ENCODE results near the gene PNPLA1.

The PNPLA1 gene

DNA sequence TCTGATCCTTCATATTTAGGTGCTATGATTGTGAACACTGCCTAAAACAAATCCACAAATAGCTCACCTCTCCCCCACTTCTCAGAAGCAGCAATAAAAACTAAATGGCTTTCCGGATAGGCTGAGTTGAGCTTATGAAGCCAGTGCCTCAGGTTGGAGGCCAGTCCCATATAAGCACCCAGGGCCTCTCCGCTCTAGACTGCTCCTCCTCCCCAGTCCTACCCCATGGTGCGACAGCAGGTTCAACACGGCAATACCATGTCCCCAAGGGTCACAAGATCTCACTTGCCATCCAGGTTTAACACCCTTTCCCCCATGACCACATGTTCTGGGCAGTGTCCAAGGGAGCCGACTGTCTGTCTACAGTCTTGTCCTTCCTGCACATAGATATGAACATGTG lies 46.1 kb downstream of the PNPLA1 start:
- no peak for DNase-seq (ENCODE audit: low spot score)

DNA sequence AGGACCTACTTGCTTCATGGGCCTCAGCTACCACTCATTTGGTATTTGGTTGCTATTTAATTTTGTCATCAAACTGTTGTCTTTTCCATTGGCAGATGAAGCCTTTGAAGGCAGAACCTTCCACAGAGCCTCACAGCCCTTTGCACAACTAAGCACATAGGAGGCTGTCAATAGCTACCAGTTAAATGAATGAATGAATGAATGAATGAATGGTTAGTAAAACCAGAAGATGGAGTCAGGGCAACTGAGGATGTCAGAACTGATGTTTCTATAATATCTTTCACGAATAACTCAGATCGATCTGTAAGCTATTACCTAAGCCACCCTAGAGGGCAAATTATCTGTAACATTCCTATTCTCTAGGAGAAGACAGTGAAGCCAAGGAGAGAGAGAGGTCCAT lies 47.8 kb downstream of the PNPLA1 start:
- no peak for DNase-seq (ENCODE audit: low spot score)

DNA sequence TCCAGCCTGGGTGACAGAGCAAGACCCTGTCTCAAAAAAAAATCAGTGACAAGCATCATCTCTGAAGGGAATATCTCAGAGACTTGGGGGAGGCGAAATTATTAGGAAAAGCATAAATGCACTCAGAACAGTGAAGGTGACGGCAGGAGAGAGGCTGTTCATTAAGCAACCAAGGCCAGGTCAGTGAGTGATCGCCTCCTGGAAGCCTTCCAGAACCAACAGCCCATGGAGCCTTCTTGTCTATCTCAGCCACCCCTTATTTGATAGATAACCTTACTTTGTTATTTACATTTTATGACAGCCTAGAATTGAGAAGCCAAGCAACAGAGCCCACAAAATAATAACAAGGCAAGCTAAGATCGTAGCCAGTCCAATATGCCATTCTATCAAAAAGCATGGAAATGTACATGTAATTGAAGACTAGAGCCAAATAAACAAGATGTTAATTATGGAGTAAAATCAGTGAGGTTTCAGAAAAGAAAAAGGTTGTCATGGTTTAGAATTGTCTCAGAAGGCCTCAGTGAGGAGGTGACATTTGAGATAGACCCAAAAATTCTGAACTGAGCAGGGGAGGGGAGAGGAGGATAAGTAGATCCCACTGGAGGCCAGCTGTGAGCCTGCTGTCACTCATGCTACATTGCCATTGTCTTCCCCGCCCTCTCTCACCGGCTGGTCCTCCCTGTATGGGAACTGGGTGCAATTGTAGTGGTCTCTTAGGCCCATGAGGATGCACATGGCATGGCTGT lies 49.0 kb downstream of the PNPLA1 start:
- no peak for DNase-seq (ENCODE audit: low spot score)

DNA sequence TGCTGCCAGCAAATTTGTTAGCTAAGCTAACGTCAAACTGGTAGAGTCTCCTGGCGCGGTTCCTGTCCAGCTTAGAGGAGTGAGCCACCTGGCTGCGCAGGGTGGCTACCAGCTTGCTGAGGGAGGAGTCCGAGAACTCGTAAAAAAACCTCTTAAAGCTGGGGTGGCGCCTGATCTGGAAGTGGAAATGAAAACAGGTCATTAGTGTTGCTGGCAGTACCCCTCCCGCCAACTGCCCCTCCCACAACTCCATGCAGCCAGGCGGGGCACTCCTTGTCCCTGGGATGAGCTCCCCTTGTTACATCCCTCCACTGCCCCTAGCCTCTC lies 49.5 kb downstream of the PNPLA1 start:
- no peak for DNase-seq (ENCODE audit: low spot score)

DNA sequence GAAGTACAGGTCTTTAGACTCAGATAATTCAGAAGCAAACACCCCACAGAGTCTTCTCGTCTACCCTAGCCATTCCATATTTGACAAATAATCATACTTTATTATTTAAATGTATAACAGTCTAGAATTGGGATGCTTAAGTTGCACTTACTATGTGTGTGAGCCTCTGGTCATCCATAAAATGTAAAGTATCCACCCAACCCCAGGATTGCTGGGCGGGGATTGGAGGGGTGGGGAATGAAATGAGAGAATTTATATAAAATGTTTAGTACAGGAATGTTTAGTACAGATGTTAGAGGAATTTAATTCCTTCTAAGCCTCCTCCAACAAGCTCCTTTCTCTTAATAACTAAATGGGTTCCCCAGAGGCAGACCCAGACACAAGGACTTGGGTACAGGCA lies 50.0 kb downstream of the PNPLA1 start:
- no peak for DNase-seq (ENCODE audit: low spot score)

DNA sequence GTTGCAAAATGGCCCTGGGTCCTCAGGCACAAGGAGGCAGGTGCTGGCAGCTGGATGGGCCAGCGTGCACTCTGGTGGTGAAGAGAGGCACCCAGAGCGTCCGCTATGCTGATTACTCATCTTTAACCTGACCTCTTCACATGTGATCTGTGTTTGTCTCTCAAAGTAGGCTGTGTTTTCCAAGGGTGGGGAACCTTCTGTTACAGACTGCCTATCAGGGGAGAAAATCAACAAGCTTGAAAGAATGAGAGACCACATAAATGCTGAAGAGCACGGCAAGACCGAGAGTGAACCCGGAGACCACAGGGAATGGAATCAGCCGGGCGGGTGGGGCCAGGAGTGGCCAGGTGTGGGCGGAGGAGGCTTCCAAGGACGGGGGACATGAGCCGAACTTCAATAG lies 50.6 kb downstream of the PNPLA1 start:
- DNase-seq (ENCODE audit: low spot score) = no peak

DNA sequence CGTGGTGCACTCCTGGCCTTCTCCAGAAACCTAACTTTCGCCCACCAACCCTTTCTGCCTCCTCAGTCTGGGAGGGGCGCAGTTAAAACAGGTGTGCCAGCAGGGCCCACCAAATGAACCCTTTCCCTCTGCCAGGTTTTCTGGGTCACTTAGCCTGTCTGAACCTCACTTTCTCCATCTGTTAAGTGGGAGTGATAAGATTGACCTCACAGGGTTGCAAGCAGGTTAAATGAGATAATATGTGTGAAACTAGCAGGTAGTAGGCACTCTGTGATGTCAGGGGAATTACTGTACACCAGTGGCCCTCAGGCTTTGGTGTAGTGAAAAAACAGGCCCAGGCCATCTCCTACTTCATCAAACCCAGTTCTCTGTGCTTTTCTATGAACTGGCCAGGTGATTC lies 52.7 kb downstream of the PNPLA1 start:
- DNase-seq (ENCODE audit: low spot score) = no peak

DNA sequence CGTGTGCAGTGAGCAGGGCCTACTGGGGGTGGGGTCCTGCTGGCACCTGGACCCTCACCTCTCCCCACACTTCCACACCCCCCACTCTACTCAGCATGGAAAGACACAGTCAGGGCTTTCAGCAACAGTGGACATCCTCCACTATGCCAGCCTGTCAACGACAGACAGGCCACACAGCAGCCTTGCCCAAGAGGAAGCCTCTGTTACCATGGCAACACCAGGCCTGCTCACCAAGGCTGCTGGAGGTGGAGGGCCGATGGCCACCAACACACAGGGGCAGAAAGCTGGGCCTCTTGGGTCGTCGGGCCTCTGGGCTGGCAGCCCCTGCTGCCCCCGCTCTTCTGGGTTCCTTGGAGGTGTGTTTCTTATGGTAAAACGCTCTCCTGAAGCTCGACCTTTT lies 53.2 kb downstream of the PNPLA1 start:
- DNase-seq (ENCODE audit: low spot score) = no peak

DNA sequence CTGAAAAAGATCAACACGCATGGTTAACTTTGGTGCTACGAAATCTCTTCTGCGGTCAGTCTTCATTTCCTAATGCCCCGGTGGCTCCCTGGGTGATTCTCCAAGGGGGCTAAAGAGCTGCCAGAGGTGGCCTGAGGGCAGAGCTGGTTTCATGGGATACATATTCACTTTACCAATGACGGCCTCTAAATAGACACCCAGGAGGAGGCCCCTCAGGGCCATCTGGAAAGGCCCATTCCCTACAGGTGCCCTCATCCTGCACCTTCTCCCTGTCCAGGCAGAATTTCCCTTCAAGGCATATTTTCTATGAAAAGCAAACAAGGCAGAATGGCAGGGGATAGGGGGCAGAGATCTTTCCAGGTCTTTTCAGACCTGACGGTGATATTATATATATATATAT lies 54.3 kb downstream of the PNPLA1 start:
- no peak for DNase-seq (ENCODE audit: low spot score)

DNA sequence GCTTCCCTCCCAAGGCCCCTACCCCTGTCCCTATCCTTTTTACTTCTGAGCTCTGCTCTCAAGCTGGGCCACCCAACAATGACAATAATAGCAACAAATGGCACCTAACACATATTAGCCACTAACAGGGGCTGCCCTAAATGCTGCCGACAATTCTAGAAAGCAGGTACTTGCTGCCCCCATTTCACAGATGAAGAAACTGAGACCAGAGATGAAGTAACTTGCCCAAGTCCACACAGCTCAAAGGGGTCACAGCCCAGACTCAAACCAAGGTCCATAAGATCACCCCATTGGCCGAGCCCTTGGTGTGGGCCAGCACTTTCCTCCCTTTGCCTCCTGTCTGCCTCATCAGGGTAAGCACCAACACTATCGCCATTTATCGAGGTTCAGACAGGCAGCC lies 54.9 kb downstream of the PNPLA1 start:
- DNase-seq (ENCODE audit: low spot score) = no peak

DNA sequence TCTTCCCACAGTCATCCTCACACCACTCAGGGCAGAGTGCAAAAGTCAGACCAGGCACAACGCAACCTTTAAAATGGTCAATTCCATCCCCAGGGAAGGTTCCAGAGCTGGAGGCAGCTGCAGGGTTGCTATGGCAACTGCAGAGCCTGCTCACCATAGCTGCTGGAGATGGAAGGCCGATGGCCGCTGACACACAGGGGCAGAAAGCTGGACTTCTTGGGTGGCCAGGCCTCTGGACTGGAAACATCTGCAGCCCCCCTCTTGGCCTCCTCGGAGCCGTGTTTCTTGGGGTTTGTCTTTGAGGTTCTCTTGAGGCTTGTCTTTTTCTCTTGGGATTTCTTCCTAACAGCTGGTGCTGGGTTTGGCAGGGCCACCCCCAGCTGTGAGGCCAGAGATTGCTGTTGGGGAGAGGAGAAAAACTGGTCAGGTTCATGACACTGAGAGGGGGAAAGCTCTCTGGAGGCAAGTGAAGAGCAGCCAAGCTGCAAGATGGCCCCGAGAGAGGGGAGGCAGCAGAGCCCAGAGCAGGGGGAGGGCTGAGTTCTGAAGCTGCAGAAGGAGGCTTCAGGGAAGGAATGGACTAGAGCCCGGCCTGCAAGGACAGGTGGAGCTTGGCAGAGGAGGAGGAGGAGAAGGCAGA lies 56.6 kb downstream of the PNPLA1 start:
- peak; percentile 19 for DNase-seq (ENCODE audit: low spot score)

DNA sequence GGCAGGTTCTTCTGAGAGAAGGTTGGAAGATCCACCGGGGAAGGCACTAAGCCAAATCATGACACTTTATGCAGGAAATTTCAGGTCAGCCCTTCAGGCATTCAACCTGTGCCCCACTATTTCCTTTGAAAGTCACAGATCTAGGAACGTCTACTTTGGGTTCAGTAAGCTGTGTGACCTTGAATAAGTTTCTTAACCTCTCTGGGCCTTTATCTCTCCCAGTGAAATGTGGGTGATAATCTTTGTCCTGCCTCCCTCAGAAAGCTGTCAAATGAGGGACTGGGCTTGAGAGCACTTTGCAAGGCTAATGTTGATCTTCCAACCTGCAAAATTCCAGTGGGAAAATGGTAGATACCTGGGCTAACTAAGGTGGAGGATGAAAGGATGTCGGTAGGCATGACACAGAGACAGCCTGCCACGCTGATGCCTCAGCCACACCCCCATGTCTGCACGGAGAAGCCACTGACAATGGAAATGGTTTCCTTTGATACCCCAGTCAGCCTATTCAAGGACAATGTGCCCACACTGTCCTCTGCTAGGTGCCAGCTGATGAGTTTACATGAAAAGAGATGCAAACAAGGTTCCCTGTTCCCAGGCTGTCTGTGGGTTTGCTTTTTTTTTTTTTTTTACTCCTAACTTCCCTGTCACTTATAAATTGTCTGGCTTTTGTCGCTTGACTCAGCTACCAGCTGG lies 57.5 kb downstream of the PNPLA1 start:
- DNase-seq (ENCODE audit: low spot score) = no peak

DNA sequence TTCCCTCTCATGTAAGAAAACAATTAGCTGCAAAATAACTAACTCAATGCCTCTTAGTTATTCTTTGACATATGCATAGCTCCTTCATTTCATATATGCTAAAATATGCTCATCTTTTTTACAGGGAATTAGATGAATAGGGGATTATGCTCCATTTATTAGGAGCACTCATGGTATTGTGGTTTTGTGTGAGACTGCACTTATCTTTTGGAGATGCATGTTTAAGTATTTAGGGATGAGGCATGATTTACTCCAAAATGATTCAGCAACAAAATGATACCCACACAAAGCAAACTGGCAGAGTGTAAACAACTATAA lies 58.0 kb downstream of the PNPLA1 start:
- no peak for DNase-seq (ENCODE audit: low spot score)

DNA sequence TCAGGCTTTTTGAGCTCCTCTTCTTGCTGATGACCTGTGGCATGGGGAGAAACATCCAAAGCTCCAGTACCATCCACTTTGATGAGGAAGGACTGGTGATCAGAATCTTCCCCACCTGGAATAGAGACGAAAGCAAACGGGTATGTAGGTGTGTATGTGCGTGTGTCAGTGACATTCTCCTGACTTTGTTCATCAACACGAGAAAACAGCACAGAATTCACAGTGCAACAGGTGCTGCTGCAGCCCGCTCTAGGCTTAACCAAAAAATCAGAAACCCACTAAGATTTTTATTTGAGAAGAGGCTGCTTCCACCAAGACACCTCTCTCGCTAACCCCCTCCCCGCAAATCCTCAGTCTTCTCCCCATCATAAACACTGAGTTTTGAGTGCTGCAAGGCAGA lies 58.7 kb downstream of the PNPLA1 start:
- DNase-seq (ENCODE audit: low spot score) = no peak

DNA sequence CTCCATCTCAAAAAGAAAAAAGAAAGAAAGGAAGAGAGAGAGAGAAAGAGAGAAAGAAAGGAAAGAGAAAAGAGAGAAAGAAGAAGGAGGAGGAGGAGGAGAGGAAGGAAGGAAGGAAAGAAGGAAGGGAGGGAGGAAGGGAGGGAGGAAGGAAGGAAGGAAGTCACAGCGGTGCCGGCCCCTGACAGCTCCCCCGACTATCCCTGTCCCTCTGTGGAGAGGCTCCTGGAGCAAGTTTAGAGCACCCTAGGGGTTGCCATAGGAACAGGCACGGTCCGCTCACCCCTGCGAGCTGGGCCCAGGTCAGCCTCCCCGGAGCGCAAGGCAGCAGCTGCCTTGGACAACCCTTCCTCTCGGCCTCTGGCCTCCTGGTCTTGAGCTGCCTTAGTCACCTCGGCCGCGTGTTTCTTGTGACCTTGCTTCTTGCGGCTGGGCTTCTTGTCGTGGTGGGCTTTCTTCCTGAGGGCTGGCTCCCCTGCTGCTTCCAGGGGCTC lies 60.0 kb downstream of the PNPLA1 start:
- no peak for DNase-seq (ENCODE audit: low spot score)

DNA sequence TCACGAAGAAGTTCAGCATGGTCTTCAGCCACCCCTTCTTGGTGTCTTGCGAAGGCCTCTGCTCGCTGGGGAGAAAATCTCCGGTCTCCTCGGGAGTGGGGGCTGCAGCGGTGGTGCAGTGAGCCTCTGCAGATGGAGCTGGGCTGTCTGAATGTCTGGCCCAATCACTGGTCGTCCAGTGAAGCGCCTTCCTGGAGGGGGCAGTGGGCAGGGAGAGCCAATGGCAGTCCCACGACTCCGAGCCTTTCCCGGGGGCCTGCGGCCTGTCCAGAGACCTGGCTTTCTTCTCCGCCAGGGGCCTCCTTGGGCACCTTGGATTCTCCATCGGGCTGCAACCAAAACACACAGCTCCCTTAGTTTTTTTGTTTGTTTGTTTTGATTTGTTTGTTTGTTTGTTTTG lies 60.5 kb downstream of the PNPLA1 start:
- DNase-seq (ENCODE audit: low spot score) = no peak

DNA sequence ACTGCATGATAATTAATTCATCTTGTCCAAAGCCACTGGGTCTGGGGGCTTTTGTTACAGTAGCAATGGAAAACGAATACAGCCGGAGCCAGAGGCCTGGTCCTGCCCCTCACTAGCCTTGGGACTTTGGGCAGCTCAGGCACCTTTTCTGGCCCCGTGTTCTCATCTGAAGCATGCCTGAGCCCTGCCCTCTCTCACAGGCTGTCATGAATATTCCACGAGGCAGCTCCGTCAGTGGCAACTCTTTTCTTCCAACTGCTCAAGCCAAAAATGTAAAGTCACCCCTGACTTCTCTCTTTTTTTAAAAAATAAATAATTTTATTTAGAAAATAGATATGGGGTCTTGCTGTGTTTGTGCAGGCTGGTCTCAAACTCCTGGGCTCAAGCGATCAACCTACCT lies 61.5 kb downstream of the PNPLA1 start:
- DNase-seq (ENCODE audit: low spot score) = no peak

DNA sequence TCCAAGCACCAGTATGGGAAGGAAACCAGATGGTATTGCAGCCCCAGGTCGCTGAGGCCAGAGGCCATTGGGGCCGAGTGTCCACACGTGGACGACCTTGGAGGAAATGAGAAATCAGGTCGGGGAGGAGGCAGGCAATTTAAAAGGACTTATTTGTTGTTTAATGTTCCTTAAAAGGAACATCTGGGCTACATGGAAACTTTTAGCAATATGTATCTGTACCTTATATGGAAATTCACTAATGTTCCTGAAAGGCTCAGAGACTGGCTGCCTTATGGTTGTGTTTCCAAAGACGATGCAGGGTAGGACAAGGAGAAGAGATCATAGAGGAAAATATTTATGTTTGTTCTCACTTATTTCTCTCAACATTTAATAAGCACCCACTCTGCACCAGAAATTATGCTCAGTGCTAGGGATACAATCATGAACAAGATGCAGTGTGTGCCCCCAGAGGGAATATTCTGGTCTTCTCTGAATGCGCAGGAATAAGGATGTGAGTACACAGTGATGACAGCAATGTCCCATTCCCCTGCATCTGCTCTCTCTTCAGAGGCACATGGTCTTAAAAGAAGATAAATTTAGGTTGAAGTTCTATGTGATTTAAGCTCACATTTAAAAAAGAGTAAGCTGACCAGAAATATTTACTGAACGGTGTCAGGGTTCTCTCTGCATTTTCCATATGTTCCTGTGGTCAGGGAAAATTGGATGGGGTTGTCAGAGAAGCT lies 63.5 kb downstream of the PNPLA1 start:
- DNase-seq (ENCODE audit: low spot score) = no peak

DNA sequence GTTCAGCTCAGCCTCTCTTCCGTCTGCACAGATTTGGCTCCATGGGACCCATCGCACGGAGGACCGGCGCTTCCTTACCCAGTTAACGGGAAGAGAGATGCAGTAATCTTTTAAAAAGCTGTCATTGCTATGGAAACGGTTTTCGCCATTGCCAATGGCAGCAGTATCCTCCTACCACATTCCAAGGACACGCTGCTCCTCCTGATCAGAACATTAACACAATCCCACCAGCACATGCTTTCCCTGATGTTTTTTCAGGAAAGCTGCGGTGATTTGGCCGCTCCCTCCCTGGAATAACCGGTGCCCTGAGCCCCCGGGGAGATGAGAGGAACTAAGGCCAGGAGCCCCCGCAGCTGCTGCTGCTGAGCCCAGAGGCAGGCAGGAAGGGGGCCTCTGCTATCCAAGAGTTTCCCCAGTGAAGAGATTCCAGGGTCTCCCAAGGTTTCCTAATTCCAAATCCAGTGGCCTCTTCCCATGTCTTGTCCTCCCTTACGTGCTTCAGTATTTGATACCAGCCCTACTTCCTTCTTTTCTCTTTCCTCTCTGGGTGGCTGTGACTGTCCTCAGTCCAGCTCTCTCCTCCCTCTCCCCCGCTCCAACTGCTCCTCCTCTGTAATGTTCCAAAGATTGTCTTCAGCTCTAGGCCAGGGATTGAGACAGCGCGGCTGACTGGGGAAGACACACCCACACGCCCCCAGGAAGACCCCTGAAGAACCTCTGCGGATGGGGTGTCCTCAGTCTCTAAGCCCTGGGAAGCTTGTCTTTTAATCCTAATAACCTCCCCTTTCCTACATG lies 64.3 kb downstream of the PNPLA1 start:
- DNase-seq (ENCODE audit: low spot score) = no peak

DNA sequence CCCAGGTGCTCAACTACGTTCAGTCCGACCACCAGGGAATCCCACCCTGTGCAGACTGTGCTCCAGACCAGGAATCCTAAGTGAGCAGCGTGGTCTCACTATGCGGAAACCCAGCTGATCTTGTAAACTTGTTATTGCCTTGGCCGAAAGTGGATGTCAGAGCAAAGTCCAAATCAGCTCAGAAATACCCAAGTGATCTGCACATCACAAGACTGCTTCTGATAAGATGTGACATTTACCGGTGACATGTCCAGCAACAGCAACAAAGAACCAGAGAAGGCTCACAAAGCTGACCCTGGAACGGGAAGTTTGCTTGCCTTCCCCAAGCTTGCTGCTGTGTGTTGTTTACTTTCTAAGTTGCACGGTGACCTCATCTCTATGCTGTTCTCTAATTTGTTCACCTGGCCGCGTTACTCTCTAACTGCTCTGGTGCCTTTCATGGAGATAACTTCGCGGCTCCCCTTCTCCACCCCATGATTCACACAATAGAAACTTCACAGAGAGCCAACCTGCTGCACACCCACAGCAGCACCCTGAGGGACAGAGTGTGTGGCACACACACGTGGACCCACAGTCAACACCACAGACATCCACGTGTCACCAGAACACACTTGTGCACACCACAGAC lies 65.1 kb downstream of the PNPLA1 start:
- DNase-seq (ENCODE audit: low spot score) = no peak

DNA sequence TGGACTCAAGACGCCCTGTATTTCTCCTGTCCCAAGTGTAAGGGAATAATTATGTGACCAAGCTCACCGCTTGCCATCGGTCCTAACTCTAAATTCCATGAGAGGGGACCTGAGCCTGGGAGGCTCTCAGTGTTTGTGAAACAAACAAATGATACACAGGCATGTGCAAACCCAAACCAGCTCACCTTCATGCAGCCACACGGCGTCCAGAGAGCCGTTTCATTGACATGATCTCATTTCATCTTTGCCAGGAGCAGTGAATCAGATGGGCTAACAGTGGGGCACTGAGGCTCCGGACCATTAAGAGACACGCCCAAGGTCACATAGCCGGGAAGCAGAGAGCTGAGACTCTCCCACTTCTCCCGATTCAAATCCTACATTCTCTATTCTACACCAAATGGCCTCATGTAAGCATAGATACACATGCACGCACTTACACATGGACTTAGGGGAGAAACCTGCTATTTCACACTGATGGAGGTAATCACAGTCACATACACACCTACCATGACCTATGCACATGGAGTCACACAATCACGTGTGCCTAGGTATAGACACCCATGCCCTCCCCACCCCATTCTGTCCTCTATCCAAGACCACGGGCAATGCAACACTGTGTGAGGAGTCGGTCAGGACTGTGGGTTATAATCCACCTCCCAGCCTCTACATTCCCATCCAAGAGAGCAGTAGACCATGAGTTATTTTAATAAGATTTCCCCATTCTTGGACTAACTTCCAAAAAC lies 65.8 kb downstream of the PNPLA1 start:
- DNase-seq (ENCODE audit: low spot score) = no peak
